DND-41 (cell line): ENCODE results near the gene FRS3.

Experiments
- EZH2 ChIP-seq: IDR thresholded peaks from 3 replicates; pipeline ENCODE4 v1.6.1; 2012; ENCODE audit warnings: borderline replicate concordance, low read depth, mild to moderate bottlenecking, moderate library complexity, low read length, inconsistent platforms; ENCODE audit not compliant: severe bottlenecking
- TF ChIP-seq, protein P1 (sequence below): IDR thresholded peaks from 2 replicates; pipeline ENCODE4 v1.5.1; 2012; ENCODE audit warnings: borderline replicate concordance, low read length, moderate library complexity, mild to moderate bottlenecking; ENCODE audit not compliant: poor library complexity, severe bottlenecking; ENCODE audit errors: extremely low read depth

- TF ChIP-seq, protein P1, sequence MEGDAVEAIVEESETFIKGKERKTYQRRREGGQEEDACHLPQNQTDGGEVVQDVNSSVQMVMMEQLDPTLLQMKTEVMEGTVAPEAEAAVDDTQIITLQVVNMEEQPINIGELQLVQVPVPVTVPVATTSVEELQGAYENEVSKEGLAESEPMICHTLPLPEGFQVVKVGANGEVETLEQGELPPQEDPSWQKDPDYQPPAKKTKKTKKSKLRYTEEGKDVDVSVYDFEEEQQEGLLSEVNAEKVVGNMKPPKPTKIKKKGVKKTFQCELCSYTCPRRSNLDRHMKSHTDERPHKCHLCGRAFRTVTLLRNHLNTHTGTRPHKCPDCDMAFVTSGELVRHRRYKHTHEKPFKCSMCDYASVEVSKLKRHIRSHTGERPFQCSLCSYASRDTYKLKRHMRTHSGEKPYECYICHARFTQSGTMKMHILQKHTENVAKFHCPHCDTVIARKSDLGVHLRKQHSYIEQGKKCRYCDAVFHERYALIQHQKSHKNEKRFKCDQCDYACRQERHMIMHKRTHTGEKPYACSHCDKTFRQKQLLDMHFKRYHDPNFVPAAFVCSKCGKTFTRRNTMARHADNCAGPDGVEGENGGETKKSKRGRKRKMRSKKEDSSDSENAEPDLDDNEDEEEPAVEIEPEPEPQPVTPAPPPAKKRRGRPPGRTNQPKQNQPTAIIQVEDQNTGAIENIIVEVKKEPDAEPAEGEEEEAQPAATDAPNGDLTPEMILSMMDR = no peak
- no peak for TF ChIP-seq EZH2
These were observed 59.5 kb downstream of the FRS3 start for GRCh38 chr6:41720262-41720620.
